ENCODE results near the gene TNRC6C.

- TF ChIP-seq CTCF (conservative IDR thresholded peaks at IDR 0.05): no peak
- TF ChIP-seq ZFX (IDR thresholded peaks at IDR 0.05): no peak
Measured at GRCh38 chr17:78132767-78133178, 174.3 kb downstream of the TNRC6C start.
